Transverse colon (tissue), 3 donors: ENCODE results near the gene HSPB1.

ENCODE experiments used
- CTCF ChIP-seq, 5 experiments: fragments of 200-600 bp in 3 of 5; fragments of 450-650 bp in 2 of 5; sonication (generic) in 3 of 5; IDR thresholded peaks; 1 replicate in 2 of 5; 2 replicates in 3 of 5; pipeline ENCODE4 v1.5.1; 2016 to 2017; ENCODE audit warnings: antibody characterized with exemption in 5 of 5, inconsistent platforms in 3 of 5, mild to moderate bottlenecking in 2 of 5, moderate library complexity in 1 of 5
- EP300 ChIP-seq: sonication (generic); formaldehyde crosslinking; IDR thresholded peaks from one replicate; pipeline ENCODE4 v1.6.1; 2017; ENCODE audit warnings: antibody characterized with exemption, low read depth

DNA sequence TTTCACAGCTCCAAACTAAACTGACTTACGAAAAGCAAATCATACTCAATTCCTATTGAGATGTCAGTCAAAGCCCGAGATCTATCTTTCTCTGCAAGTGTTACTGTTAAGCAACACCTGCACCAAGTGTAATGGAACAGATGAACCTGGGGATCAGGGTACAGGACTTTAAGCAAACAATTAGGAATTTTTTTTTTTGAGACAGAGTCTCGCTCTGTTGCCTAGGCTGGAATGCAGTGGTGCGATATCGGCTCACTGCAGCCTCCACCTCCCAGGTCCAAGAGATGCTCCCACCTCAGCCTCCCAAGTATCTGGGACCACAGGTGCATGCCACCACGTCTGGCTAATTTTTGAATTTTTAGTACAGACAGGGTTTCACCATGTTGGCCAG, 41.5 kb downstream of the HSPB1 start:
- TF ChIP-seq CTCF (IDR thresholded peaks at IDR 0.05) = no peak
- no peak for TF ChIP-seq EP300
